ENCODE data around the gene PACSIN2.
A peak's percentile ranks its signal among the peaks of the same experiment; 100 is the strongest.
"Not testable (repeated sequence)": the region's sequence is repeated elsewhere in the genome, so short reads cannot be mapped to it uniquely, and the experiment has no call there.

PACSIN2 gene

DNA sequence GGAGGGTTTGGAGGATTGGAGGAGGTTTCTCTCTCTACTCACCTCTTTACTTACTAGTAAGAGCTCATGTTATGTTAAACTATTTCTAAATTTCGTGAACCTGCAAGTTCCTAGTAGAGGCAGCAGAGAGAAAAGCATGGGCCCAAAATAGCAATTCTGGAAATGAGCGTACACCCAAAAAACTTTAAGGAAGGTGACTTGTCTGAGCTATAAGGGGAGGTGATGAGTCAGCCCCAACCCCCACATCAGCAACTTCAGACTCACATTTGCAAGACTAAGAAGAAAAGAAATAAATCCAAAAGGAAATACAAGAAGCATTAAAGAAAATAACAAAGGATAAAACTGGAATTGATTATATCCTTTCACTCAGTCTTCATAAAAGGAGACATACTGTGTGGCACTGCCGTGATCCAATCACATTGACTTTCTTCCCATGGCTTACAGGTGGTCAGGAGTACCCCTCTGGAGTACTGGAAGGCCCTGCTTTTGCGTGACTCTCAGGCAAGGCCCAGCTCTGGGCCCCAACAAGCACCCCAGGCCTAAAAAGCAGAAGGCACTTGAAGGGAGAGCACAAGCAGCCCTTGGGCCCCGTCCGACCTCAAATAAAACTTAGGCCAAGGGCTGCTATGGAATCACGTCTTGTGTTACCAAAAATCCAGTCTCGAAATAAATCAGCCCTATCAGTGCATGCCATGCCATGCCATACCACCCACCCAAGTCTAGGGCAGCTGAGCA, 14.3 kb downstream of the PACSIN2 start:
- no peak overlapping the region for H3K9ac ChIP-seq (ENCODE audit: low read length)
- H3K27ac ChIP-seq (ENCODE audit: low read depth, low read length), result peak overlapping the region; percentile 18; the same call in 1 of the 2 replicates
- peaks cover 51% of the 10 kb centered on the region for H3K4me1 ChIP-seq (ENCODE audit: control insufficient read depth, insufficient read depth, low read length)

DNA sequence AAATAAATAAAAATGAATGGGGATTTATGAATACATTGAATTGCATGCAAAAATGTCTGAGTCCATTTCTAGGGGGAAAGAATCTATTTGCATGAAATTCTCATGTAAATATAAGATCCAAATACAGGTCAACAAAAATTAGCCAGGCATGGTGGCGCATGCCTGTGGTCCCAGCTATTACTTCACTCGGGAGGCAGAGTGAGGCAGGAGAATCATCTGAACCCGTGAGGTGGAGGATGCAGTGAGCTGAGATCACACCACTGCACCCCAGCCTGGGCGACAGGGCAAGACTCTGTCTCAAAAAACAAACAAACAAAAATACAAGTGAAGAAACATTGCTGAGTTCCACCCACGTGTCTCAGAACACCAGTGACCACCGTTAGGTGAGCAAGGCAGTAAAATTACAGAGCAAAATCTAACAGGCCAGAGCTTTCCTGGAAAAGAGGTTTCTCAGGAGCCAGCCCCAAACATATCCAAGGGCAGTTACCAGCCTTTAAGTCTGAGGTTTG, 17.3 kb downstream of the PACSIN2 start:
- Histone ChIP-seq H3K36me3 (ENCODE audit: control insufficient read depth, insufficient read depth, low read length) (peaks cover 7% of the 10 kb centered on the region; the same call in 1 of the 2 replicates), H3K4me3 (ENCODE audit: low read depth, low read length) (no peak overlapping the region), H3K4me1 (ENCODE audit: control insufficient read depth, insufficient read depth, low read length) (peaks cover 39% of the 10 kb centered on the region), H3K9ac (ENCODE audit: low read length) (no peak overlapping the region), H3K27ac (ENCODE audit: low read depth, low read length) (no peak overlapping the region), H3K9me3 (ENCODE audit: control insufficient read depth, insufficient read depth, low read depth, low read length) (peaks cover 5% of the 10 kb centered on the region; the same call in 1 of the 2 replicates), H3K27me3 (ENCODE audit: control insufficient read depth, insufficient read depth, low read length) (no peaks in the 10 kb centered on the region)

More for the DNA sequence above, 14.3 kb downstream of the PACSIN2 start:
- Histone ChIP-seq H3K4me3 (ENCODE audit: low read depth, low read length) (no peak overlapping the region), H3K36me3 (ENCODE audit: control insufficient read depth, insufficient read depth, low read length) (no peaks in the 10 kb centered on the region), H3K9me3 (ENCODE audit: control insufficient read depth, insufficient read depth, low read depth, low read length) (peaks cover 5% of the 10 kb centered on the region; the same call in 1 of the 2 replicates), H3K27me3 (ENCODE audit: control insufficient read depth, insufficient read depth, low read length) (no peaks in the 10 kb centered on the region)

DNA sequence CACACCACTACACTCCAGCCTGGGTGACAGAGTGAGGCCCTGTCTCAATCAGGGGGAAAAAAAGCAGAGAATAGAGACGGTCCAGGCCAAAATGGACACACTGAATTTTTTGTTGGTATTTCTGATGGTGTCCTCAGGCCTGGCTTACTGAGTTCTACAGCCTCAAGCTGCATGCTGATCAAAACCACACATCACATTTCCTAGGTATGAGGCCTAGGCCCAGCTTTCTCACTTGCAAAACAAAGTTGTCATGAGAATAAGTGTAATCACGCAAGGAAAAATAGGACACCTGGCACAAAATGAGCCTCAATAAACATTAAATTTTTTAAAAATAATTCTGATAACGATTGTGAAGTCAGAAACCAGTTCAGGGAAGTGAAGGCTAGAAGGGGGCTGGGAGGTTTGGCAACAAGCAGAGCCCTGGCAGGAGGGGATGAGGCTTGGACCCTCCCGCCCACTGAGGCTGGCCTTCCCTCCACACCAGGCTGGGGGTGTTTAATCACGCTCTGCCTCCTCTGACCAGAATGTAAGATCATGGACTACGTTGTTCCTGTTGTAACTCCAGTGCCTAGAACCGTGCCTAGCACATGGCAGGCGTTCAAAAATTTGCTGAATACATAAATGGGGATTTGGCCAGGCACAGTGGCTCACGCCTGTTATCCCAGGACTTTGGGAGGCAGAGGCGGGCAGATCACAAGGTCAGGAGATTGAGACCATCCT, 18.1 kb downstream of the PACSIN2 start:
- H3K4me3 ChIP-seq (ENCODE audit: low read depth, low read length), result no peak overlapping the region
- H3K36me3 ChIP-seq (ENCODE audit: control insufficient read depth, insufficient read depth, low read length), result peaks cover 7% of the 10 kb centered on the region; the same call in 1 of the 2 replicates
- peaks cover 5% of the 10 kb centered on the region; the same call in 1 of the 2 replicates for H3K9me3 ChIP-seq (ENCODE audit: control insufficient read depth, insufficient read depth, low read depth, low read length)
- no peak overlapping the region for H3K27ac ChIP-seq (ENCODE audit: low read depth, low read length)
- H3K9ac ChIP-seq (ENCODE audit: low read length), result no peak overlapping the region
- H3K27me3 ChIP-seq (ENCODE audit: control insufficient read depth, insufficient read depth, low read length), result no peaks in the 10 kb centered on the region
- H3K4me1 ChIP-seq (ENCODE audit: control insufficient read depth, insufficient read depth, low read length), result peaks cover 32% of the 10 kb centered on the region

DNA sequence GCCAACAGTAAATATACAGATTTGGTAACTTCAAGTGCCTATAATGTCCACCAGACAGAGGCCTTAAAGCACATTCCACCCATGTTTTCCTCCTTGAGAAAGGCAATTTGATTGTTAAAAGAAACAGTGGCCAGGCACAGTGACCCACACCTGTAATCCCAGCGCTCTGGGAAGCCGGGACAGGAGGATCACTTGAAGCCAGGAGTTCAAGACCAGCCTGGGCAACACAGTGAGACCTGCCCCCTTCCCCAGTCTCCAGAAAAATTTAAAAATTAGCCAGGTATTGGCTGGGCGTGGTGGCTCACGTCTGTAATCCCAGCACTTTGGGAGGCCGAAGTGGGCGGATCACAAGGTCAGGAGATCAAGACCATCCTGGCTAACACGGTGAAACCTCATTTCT, 19.3 kb downstream of the PACSIN2 start:
- not testable (repeated sequence) for H3K27me3 ChIP-seq (ENCODE audit: control insufficient read depth, insufficient read depth, low read length); H3K9ac ChIP-seq (ENCODE audit: low read length); H3K9me3 ChIP-seq (ENCODE audit: control insufficient read depth, insufficient read depth, low read depth, low read length); H3K27ac ChIP-seq (ENCODE audit: low read depth, low read length); H3K36me3 ChIP-seq (ENCODE audit: control insufficient read depth, insufficient read depth, low read length); H3K4me3 ChIP-seq (ENCODE audit: low read depth, low read length)
- H3K4me1 ChIP-seq (ENCODE audit: control insufficient read depth, insufficient read depth, low read length), result peaks cover 31% of the 10 kb centered on the region

DNA sequence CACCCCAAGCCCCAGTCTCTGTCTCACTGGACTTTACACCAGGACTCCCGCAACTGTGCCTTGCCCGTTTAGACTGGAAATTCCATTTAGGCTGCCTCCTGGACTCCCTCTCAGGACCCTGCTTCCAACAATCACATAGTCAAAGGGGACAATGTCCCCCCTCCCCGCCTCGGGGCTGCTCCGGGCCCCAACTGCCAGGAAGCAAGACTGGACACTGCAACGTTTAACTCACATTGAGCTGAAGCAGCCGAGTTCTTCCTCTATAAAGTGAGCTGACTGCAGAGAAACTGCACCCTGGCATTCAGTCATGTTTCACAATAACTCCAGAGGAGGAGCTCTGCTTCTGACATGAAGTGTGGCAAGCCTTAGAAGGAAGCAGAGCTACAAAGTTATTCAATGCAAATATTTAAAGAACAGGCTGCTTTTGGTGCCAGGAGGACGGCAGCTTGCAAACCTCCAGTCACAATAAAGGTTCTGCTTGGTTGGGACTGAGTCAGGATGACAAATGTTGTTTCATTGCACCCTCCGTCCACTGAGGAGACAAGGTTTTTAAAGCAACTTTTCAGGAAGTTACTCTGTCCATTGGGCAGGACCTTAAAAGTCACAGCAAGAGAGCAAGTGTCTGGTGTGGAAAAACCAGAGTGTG, 19.9 kb downstream of the PACSIN2 start:
- Histone ChIP-seq H3K4me1 (ENCODE audit: control insufficient read depth, insufficient read depth, low read length) (peaks cover 31% of the 10 kb centered on the region), H3K9me3 (ENCODE audit: control insufficient read depth, insufficient read depth, low read depth, low read length) (peaks cover 5% of the 10 kb centered on the region; the same call in 1 of the 2 replicates), H3K27ac (ENCODE audit: low read depth, low read length) (no peak overlapping the region), H3K27me3 (ENCODE audit: control insufficient read depth, insufficient read depth, low read length) (no peaks in the 10 kb centered on the region), H3K4me3 (ENCODE audit: low read depth, low read length) (no peak overlapping the region), H3K9ac (ENCODE audit: low read length) (no peak overlapping the region), H3K36me3 (ENCODE audit: control insufficient read depth, insufficient read depth, low read length) (peaks cover 7% of the 10 kb centered on the region; the same call in 1 of the 2 replicates)

DNA sequence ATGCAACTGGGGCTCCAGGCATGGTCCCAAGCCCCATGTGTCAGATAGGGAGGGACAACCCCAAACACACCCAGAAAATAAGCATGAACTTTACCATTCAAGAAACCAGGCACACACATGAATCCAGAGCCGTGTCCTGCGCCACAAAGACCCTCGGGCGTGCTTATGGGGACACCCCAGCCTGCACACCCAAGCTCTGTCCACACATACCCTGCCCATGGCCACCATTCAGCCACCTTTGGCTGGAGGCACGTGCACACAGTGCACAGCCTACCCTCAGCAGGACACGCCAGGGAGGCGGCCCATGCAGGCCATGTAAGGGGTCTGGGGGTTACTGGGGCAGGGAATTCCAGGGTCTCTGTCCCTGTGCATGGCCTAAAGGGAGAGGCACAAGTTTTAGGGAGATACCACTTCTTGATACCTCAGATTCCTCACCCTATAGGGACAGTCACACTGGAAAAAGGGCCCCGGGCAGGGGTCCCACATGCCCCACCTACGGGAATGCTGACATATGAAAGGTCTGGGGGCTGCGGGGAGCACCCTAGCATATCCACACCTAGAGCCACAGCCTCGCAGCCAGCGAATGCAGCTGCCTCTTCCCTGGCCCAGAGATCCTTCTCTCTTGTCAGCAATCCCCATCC, 20.6 kb downstream of the PACSIN2 start:
- no peaks in the 10 kb centered on the region for H3K27me3 ChIP-seq (ENCODE audit: control insufficient read depth, insufficient read depth, low read length)
- peaks cover 5% of the 10 kb centered on the region; the same call in 1 of the 2 replicates for H3K9me3 ChIP-seq (ENCODE audit: control insufficient read depth, insufficient read depth, low read depth, low read length)
- H3K4me3 ChIP-seq (ENCODE audit: low read depth, low read length), result no peak overlapping the region
- H3K9ac ChIP-seq (ENCODE audit: low read length), result no peak overlapping the region
- no peak overlapping the region for H3K27ac ChIP-seq (ENCODE audit: low read depth, low read length)
- peaks cover 26% of the 10 kb centered on the region for H3K4me1 ChIP-seq (ENCODE audit: control insufficient read depth, insufficient read depth, low read length)
- peaks cover 7% of the 10 kb centered on the region; the same call in 1 of the 2 replicates for H3K36me3 ChIP-seq (ENCODE audit: control insufficient read depth, insufficient read depth, low read length)

DNA sequence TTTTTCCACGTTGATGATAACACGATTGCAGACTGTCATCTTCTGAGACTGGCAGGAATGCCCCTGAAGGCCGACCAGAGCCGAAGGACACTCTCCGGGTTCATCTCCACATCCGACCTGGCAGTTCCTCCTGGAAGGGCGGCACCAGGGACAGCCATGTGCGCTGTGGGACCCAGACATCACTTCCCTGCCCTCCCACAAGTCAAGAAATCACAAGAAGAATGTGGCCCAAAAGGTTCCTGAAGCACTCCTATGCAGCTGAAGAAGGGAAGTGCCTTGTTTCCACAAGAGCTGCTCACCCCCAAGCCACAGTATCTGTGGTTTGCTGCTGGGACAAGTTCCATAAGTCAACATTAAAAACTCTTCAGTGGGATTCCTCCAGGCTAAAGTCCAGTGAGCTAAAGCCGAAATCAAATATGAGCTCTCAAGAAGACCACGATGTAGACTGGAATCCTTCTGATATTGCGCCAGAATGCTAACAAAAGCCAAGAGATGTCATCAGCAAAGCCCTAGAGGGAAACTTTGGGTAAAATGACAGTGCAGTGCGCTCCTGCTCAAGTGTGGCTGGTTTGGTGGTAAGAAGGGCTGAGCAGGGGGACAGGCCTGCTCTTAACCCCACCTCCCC, 21.2 kb downstream of the PACSIN2 start:
- Histone ChIP-seq H3K27ac (ENCODE audit: low read depth, low read length) (no peak overlapping the region), H3K9ac (ENCODE audit: low read length) (no peak overlapping the region)

DNA sequence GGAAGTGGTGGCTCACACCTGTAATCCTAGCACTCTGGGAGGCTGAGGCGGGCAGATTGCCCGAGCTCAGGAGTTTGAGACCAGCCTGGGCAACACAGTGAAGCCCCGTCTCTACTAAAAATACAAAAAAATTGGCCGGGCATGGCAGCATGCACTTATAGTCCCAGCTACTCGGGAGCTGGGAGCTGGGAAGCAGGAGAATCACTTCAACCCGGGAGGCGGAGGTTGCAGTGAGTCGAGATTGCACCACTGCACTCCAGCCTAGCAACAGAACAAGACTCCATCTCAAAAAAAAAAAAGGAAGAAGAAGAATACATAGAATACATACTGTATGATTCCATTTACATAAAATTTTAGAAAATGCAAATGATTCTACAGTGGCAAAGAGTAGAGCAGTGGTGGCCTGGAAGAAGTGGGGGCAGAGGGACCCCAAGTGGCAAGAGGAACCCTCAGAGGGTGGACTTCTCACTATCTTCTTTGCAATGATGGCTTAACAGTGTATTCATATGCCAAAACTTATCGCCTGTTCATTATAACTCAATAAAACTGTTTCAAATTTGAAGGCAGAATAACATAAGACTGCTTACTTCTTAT, 22.0 kb downstream of the PACSIN2 start:
- Histone ChIP-seq H3K36me3 (ENCODE audit: control insufficient read depth, insufficient read depth, low read length) (peaks cover 7% of the 10 kb centered on the region; the same call in 1 of the 2 replicates), H3K27ac (ENCODE audit: low read depth, low read length) (no peak overlapping the region), H3K4me3 (ENCODE audit: low read depth, low read length) (no peak overlapping the region), H3K9ac (ENCODE audit: low read length) (no peak overlapping the region), H3K27me3 (ENCODE audit: control insufficient read depth, insufficient read depth, low read length) (no peaks in the 10 kb centered on the region), H3K4me1 (ENCODE audit: control insufficient read depth, insufficient read depth, low read length) (peaks cover 26% of the 10 kb centered on the region), H3K9me3 (ENCODE audit: control insufficient read depth, insufficient read depth, low read depth, low read length) (no peaks in the 10 kb centered on the region)

More for the DNA sequence above, 21.2 kb downstream of the PACSIN2 start:
- Histone ChIP-seq H3K4me3 (ENCODE audit: low read depth, low read length) (no peak overlapping the region), H3K4me1 (ENCODE audit: control insufficient read depth, insufficient read depth, low read length) (peaks cover 26% of the 10 kb centered on the region), H3K27me3 (ENCODE audit: control insufficient read depth, insufficient read depth, low read length) (no peaks in the 10 kb centered on the region), H3K9me3 (ENCODE audit: control insufficient read depth, insufficient read depth, low read depth, low read length) (no peaks in the 10 kb centered on the region; the same call in 1 of the 2 replicates), H3K36me3 (ENCODE audit: control insufficient read depth, insufficient read depth, low read length) (peaks cover 7% of the 10 kb centered on the region; the same call in 1 of the 2 replicates)

DNA sequence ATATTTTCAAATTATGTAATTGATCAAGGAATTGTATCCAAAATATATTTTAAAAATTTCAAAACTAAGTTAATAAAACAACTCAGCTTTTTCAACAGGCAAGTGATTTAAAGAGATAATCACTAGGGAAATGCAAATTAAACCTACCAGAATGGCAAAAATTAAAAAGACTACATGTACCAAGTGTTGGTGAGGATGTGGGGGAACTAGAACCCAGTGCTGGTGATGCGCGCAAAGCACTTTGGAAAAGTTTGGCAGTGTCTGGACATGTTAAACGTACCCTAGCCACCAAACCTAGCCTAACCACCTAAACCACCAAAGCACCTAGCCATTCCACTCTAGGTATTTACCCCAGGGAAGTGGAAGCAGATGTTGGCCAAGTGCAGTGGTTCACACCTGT, 22.9 kb downstream of the PACSIN2 start:
- Histone ChIP-seq H3K4me3 (ENCODE audit: low read depth, low read length) (no peak overlapping the region), H3K4me1 (ENCODE audit: control insufficient read depth, insufficient read depth, low read length) (peaks cover 27% of the 10 kb centered on the region), H3K27ac (ENCODE audit: low read depth, low read length) (no peak overlapping the region), H3K9ac (ENCODE audit: low read length) (no peak overlapping the region), H3K36me3 (ENCODE audit: control insufficient read depth, insufficient read depth, low read length) (peaks cover 7% of the 10 kb centered on the region; the same call in 1 of the 2 replicates), H3K9me3 (ENCODE audit: control insufficient read depth, insufficient read depth, low read depth, low read length) (no peaks in the 10 kb centered on the region), H3K27me3 (ENCODE audit: control insufficient read depth, insufficient read depth, low read length) (no peaks in the 10 kb centered on the region)

Measured in HUES6 (cell line).